ENCODE measurements around the gene CYP20A1.
"Not testable (repeated sequence)": the region's sequence is repeated elsewhere in the genome, so short reads cannot be mapped to it uniquely, and the experiment has no call there.

Gene CYP20A1

GRCh38 chr2:203282101-203282500 lies 43.3 kb downstream of the CYP20A1 start:
- no peak for DNase-seq

DNA sequence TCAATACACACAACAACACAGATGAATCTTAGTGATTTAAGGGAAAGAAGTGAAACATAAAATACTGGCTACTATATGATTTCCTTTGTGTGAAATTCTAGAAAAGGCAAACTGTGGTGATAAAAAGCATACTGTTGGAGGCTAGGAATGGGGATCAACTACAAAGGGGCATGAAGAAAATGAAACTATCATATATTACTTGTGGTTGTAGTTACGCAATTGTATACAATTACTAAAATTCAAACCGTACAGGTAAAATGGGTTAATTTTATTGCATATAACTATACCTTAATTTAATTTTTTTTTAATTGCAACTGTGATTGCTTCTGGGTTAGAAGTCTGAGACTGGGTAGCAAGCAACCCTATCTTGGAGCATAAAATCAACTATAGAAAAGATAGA lies 47.7 kb downstream of the CYP20A1 start:
- no peak for DNase-seq

DNA sequence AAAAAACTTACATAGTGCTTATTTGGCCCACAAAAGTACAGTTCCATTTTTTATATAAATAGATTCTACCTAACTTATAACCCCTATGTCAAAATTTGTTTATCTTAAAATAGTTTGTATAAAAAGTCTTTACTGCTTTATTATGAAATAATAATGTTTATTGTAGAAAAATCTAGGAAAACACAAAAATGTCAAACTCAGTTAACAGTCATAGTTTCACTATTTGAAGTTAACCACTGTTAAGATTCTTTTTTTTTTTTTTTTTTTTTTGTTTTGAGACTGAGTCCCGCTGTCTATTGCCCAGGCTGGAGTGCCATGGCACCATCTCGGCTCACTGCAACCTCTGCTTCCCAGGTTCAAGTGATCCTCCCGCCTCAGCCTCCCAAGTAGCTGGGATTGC lies 62.8 kb downstream of the CYP20A1 start:
- no peak for DNase-seq

DNA sequence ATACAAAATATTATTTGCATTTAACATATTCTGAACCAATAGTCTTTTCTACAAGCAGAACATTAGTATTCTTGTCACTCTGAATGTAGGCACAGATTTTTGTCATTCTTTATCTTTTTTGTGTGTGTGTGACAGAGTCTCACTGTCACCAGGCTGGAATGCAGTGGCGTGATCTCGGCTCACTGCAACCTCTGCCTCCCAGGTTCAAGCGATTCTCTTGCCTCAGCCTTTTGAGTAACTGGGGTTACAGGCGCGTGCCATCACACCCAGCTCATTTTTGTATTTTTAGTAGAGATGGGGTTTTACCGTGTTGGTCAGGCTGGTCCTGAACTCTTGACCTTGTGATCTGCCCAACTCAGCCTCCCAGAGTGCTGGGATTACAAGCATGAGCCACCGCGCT lies 63.8 kb downstream of the CYP20A1 start:
- not testable (repeated sequence) for DNase-seq

DNA sequence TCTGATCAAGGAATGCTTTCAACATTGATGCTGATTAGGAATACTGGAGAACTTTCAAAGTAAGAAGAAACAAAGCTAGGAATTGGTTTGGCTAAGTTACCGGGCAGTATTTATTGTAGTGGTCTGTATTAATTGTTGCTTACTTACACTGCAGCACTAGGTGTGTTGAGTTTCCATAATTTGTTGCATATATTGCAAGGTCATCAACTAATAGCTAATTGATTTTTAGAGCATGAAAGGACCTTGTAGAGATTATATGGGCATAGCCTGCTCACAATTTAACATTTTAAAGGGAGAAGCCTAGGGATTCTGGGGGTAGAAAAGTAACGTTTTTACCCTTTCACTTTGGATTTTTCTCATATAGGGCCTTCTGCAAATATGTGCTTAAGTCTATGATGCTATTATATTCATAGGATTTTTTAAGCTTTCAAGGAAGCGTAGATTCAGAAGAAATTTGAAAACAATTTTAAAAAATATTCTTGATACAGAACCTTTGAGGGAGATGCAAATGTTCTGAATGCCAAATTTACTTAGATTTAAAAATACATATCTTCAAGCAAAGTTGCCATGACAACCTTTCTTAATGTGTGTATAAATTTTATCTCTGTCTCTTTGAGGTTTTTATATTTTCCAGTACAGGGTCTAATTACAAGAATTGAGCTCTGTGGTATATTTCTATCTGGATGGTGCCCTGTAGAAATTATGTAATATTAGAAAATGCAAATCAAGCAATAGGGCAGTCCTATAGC lies 72.0 kb downstream of the CYP20A1 start:
- no peak for DNase-seq

- no peak for DNase-seq
Observed at GRCh38 chr2:203326356-203326755, 87.5 kb downstream of the CYP20A1 start.

DNA sequence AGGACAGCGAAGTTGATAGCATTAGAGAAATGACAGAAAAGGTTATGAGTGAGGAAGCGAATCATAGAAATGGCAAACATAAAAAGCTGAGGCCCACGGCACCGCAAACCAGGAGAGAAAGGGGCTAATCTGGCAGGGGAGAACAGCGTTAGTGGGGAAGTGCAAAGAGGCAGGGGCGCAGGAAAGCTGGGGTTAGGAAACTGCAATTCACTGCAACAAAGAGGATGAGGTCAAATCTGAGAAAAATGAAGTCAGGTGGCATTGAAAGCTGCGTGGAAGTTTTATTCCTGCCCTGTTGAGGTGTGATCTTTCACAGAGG lies 88.7 kb downstream of the CYP20A1 start:
- no peak for DNase-seq

DNA sequence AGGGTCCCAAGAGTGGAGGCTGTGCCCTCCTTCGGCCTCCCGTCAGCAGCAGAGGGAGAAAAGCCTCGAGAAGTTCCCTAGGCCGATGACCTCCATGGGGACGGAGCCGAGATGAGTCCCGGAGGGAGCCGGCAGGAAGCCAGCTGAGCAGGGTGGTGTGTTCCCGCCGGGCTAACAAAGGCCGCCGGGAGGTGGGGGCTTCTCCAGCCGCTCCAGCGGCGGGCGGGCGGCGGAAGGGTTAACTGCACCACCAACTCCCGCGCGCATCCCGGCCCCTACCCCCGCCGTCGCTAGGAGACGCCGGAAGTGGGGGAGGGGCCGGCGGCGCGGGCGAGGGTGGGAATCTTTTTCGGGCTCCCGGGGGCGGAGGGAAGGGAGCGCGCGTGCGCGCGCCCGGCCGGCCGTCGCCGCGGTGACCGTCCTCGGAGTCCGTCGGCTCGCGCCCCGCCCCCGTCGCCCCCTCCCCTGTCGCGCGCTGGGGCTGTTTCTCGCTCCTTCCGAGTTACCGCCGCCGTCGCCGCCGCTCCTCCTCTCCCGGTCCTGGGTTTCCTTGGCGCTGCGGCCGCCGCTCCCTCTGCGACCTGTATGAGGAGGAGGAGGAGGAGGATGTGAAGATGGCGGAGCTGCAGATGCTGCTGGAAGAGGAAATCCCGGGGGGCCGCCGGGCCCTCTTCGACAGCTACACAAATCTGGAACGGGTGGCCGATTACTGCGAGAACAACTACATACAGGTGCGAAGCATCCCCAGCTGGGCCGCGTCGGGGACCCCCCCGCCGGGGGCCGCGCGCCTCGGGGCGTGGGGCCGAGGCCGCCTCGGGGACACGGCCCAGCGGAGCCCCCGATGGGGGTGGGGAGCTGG lies 89.3 kb downstream of the CYP20A1 start, which contains the start of gene ABI2:
Gene ABI2, plus strand, starts transcription at position 494 of the 859 bp plus-strand sequence. Its CDS starts 121 bp downstream, at position 615.
- DNase-seq, result peak; percentile 72 to 91 (median 82)

DNA sequence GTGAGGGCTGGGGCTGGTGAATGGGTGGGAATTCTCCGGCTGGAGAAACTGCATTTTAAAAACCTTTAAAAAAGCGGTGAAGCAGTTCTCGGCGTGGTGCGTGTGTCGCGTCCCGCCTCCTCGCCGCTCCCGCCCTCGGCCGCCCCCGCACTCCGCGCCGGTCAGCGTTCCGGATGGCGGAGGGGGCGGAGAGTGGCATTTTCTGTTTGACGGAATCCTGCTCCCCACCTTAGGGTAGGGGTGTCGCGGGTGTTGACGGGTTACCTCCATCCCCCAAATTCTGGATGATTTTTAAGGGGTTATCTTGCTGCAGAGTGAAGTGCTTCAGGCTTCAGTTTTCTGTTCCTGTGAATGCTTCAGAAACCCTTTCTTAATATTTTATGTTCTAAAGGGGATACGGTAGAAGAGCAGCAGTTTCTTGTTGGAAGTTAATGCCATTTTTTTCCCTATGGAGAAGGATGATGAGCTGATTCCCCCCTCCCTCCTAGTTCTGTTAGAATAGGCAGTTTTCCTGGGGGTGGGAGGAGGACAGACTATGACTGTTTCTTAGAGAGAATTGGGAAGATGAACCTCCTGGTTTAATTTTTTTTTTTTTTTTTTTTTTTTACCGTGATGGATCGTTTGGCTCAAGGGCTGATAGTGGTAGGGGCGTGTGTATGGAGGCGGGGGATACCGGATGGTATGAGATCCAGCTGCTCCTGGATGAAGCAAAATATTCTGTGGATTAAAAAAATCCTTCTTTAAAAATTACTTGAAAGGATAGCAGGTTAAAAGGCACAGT lies 90.1 kb downstream of the CYP20A1 start:
- peak; percentile 24 to 69 (median 46) for DNase-seq

- DNase-seq, result peak in 3 of 4 experiments; percentile 16 to 30 (median 22)
Observed at GRCh38 chr2:203330434-203330833, 91.6 kb downstream of the CYP20A1 start.

DNA sequence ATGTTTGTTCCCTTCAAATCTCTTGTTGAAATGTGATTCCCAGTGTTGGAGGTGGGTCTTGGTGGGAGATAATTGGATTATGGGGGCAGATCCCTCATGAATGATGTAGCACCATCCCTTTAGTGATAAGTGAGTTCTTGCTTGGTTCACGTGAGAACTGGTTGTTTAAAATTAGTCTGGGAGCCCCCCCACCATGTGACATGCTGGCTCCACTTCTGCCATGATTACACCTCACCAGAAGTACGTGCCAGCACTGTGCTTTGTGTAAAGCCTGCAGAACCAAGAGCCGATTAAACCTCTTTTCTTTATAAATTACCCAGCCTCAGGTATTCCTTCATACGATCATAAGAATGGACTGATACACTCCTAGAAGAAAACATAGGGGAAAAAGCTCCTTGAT lies 99.5 kb downstream of the CYP20A1 start:
- DNase-seq, result no peak

DNA sequence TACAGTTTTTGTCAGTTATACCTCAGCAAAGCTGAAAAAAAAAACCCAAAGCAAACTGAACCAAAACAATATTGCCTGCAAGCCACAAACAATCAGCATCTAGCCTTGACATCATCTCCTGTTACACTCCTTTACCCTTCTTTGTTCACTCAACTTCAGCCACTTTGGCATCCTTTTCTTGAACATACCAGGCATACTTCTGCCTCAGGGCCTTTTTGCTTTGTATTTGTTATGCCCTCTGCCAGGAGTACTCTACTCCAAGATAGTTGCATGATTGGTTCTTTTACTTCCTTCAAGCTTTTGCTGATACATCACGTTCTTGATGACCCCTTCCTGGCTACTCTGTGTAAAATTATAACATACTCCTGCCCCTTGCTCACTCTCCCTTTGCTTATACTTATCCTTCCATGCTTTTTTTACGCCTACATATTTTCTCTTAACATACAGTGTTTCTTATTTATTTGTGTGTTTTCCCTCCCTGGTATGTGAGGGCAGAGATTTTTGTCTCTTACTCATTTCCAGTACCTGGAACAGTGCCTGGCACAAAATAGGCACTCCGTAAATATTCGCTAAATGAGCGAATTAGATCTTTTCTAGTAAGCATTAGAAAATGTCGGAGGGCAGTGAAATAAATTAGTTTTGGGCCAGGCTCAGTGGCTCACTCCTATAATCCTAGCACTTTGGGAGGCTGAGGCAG lies 102.1 kb downstream of the CYP20A1 start:
- peak in 1 of 4 experiments; percentile 10 for DNase-seq

DNA sequence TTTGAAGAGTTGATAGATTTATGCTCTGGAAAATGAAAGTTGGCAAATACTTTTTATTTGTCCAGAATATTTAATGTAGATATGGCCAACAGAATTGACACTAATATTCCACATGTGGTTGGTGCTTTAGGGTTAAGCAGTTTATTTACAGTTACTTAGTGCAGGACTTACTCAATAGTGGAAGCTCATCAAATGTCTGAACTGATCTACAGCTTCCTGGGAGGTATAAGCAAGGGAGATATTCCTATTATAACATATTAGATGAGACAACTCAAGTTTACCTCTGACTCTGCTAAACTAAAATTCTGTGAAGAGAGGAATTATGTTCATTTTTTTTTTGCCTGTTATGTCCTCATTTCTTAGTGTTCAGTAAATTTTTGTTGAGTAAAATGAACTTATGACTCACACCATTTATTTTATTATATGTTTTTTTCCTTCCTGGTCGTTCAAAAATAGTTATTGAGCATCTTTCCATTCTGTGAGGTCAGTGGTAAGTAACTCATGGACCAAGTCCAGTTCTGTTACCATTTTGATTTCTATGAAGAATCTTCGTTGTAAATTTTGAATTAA lies 103.0 kb downstream of the CYP20A1 start:
- DNase-seq, result no peak

DNA sequence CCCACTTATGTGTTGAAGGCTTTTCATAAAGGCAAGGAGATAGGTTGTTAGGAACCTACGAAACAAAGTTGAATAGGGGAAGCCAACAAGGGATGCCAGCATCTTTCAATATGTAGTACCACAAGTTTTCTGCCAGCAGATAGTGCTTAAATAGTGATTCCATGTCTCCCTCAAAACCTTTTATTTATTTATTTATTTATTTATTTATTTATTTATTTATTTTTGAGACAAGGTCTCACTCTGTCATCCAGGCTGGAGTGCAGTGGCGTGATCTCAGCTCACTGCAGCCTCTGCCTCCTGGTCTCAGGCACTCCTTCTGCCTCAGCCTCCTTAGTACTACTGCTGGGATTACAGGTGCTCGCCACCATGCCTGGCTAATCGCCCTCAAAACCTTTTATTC lies 103.6 kb downstream of the CYP20A1 start:
- not testable (repeated sequence) for DNase-seq

- no peak for DNase-seq
Observed at GRCh38 chr2:203344667-203345066, 105.8 kb downstream of the CYP20A1 start.

- DNase-seq, result no peak
Observed at GRCh38 chr2:203346612-203347011, 107.8 kb downstream of the CYP20A1 start.

DNA sequence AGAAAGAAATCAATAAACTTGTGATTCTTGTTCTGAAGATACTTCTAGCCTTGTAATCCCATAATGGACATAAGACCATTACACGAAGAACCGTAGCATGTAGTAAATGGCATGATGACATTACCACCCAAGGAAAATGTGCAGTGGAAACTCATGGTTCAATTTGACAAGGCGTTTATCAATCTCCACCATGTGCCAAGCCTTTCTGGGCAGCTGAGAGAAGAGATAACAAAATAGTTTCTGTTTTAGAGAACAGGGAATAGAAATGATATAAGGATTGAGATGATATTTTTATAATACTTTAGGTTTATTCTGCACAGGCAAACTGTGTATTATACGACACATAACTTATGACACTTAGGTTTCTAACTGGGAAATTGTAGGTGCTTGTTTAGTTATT lies 108.6 kb downstream of the CYP20A1 start:
- no peak for DNase-seq

- no peak for DNase-seq
Observed at GRCh38 chr2:203352604-203353255, 113.9 kb downstream of the CYP20A1 start.

DNA sequence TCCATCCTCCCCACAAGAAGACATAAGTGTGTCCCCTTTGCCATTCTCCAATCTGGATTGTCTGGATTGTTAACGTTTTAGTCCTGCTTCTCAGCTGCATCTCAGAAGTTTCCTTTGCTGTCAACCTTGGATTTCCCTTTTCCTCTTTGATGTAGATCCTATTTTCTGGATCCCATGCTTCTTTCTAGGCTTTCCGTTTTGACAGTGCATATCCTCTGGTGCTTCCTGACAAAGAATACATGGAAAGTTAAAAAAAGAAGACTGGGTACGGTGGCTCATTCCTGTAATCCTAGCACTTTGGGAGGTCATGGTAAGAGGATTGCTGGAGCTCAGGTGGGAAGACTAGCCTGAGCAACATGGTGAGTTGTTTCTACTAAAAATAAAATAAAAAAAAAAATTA lies 116.1 kb downstream of the CYP20A1 start:
- DNase-seq, result no peak

Measured in suppressor macrophage (primary cell).